ENCODE data around the gene ING1. TPM values are rescaled to one million over a fixed set of nuclear protein-coding genes. Genes with fewer than 3 reads are reported as not detected.

Gene ING1
- total RNA-seq, 1 experiment from 2014 or later = 22.0 TPM

GRCh38 chr13:110683921-110684320 lies 29.6 kb upstream of the ING1 start:
- peaks cover 44% of the 10 kb centered on the region for H3K36me3 ChIP-seq (ENCODE audit: insufficient read depth, low read length, poor library complexity, severe bottlenecking)
- no peak overlapping the region for H3K4me3 ChIP-seq (ENCODE audit: low read depth, low read length, poor library complexity, severe bottlenecking)
- no peaks in the 10 kb centered on the region for H3K9me3 ChIP-seq (ENCODE audit: low read depth, low read length, poor library complexity, severe bottlenecking)
- BruUV-seq (replicated peaks) = no TSS peak
- no peak for DNase-seq (ENCODE audit: low spot score)
- POLR2A ChIA-PET (ENCODE audit: low non-redundant PET) = no interaction called here
- CTCF ChIA-PET = interaction anchor here (0.8 kb wide), 1 partner anchor 132 kb away, joined by 3 read pairs; no protein-coding TSS in a partner anchor
- intact Hi-C loops (cut with micrococcal nuclease; ENCODE audit: unreplicated experiment) = loop anchor here (5.0 kb wide), 1 partner anchor 133 kb away; no protein-coding TSS in a partner anchor
- H3K4me1 ChIP-seq (ENCODE audit: insufficient read depth, low read length, poor library complexity, severe bottlenecking) = no peaks in the 10 kb centered on the region
- H3K27ac ChIP-seq (ENCODE audit: low read depth, low read length, poor library complexity, severe bottlenecking) = no peak overlapping the region
- TF ChIP-seq CTCF (conservative IDR thresholded peaks at IDR 0.05; ENCODE audit: low read depth, low read length) (no peak), EZH2 (IDR thresholded peaks at IDR 0.05; ENCODE audit: borderline replicate concordance, low read depth, low read length, poor library complexity, severe bottlenecking) (no peak)
- no peaks in the 10 kb centered on the region for H3K27me3 ChIP-seq (replicated peaks; ENCODE audit: insufficient read depth, low read depth, low read length, poor library complexity)

GRCh38 chr13:110684388-110685056 lies 29.0 kb upstream of the ING1 start:
- no peak for DNase-seq (ENCODE audit: low spot score)
- H3K4me3 ChIP-seq (ENCODE audit: low read depth, low read length, poor library complexity, severe bottlenecking) = no peak overlapping the region
- intact Hi-C loops (cut with micrococcal nuclease; ENCODE audit: unreplicated experiment) = loop anchor here (5.0 kb wide), 1 partner anchor 133 kb away; no protein-coding TSS in a partner anchor
- H3K36me3 ChIP-seq (ENCODE audit: insufficient read depth, low read length, poor library complexity, severe bottlenecking) = peaks cover 44% of the 10 kb centered on the region
- ChIA-PET POLR2A (ENCODE audit: low non-redundant PET) (no interaction called here), CTCF (no interaction called here)
- no peak for TF ChIP-seq EZH2 (IDR thresholded peaks at IDR 0.05; ENCODE audit: borderline replicate concordance, low read depth, low read length, poor library complexity, severe bottlenecking)
- no peak for TF ChIP-seq CTCF (conservative IDR thresholded peaks at IDR 0.05; ENCODE audit: low read depth, low read length)
- no peaks in the 10 kb centered on the region for H3K27me3 ChIP-seq (replicated peaks; ENCODE audit: insufficient read depth, low read depth, low read length, poor library complexity)
- no peaks in the 10 kb centered on the region for H3K9me3 ChIP-seq (ENCODE audit: low read depth, low read length, poor library complexity, severe bottlenecking)
- no peak overlapping the region for H3K27ac ChIP-seq (ENCODE audit: low read depth, low read length, poor library complexity, severe bottlenecking)
- H3K4me1 ChIP-seq (ENCODE audit: insufficient read depth, low read length, poor library complexity, severe bottlenecking) = no peaks in the 10 kb centered on the region
- BruUV-seq (replicated peaks) = no TSS peak

- ChIA-PET CTCF (no interaction called here), POLR2A (ENCODE audit: low non-redundant PET) (no interaction called here)
- BruUV-seq (replicated peaks) = no TSS peak
- Histone ChIP-seq H3K9me3 (ENCODE audit: low read depth, low read length, poor library complexity, severe bottlenecking) (no peaks in the 10 kb centered on the region), H3K27ac (ENCODE audit: low read depth, low read length, poor library complexity, severe bottlenecking) (no peak overlapping the region), H3K4me1 (ENCODE audit: insufficient read depth, low read length, poor library complexity, severe bottlenecking) (no peaks in the 10 kb centered on the region), H3K36me3 (ENCODE audit: insufficient read depth, low read length, poor library complexity, severe bottlenecking) (peaks cover 44% of the 10 kb centered on the region), H3K4me3 (ENCODE audit: low read depth, low read length, poor library complexity, severe bottlenecking) (no peak overlapping the region), H3K27me3 (replicated peaks; ENCODE audit: insufficient read depth, low read depth, low read length, poor library complexity) (no peaks in the 10 kb centered on the region)
- intact Hi-C loops (cut with micrococcal nuclease; ENCODE audit: unreplicated experiment) = no loop called here
- no peak for DNase-seq (ENCODE audit: low spot score)
- TF ChIP-seq EZH2 (IDR thresholded peaks at IDR 0.05; ENCODE audit: borderline replicate concordance, low read depth, low read length, poor library complexity, severe bottlenecking) (no peak), CTCF (conservative IDR thresholded peaks at IDR 0.05; ENCODE audit: low read depth, low read length) (no peak)
Observed at GRCh38 chr13:110685305-110686020, 28.0 kb upstream of the ING1 start.
